Subcutaneous abdominal adipose tissue (tissue), 5 donors: Measurements from ENCODE around the gene USP12.

ENCODE experiments used
- H3K27ac ChIP-seq: one replicate; pipeline ENCODE4 v1.7.0; 2013; ENCODE audit warnings: low read depth, mild to moderate bottlenecking, inconsistent platforms, low read length, moderate library complexity
- H3K27me3 ChIP-seq, 5 donors: one replicate each; pipeline ENCODE4 v1.7.0; 2013; ENCODE audit warnings: low read length in 5 of 5, inconsistent platforms in 1 of 5; ENCODE audit not compliant: control insufficient read depth in 5 of 5, insufficient read depth in 4 of 5
- H3K36me3 ChIP-seq, 5 donors: one replicate each; pipeline ENCODE4 v1.7.0; 2013; ENCODE audit warnings: low read length in 5 of 5; ENCODE audit not compliant: control insufficient read depth in 5 of 5, insufficient read depth in 5 of 5
- H3K4me1 ChIP-seq, 5 donors: one replicate each; pipeline ENCODE4 v1.7.0; 2013; ENCODE audit warnings: low read length in 5 of 5, mild to moderate bottlenecking in 3 of 5, moderate library complexity in 1 of 5; ENCODE audit not compliant: control insufficient read depth in 5 of 5, insufficient read depth in 5 of 5
- H3K4me3 ChIP-seq, 5 donors: one replicate each; pipeline ENCODE4 v1.7.0; 2013; ENCODE audit warnings: low read length in 5 of 5, low read depth in 1 of 5
- H3K9ac ChIP-seq, 5 donors: one replicate each; pipeline ENCODE4 v1.7.0; 2013; ENCODE audit warnings: low read length in 5 of 5, mild to moderate bottlenecking in 4 of 5, moderate library complexity in 3 of 5
- H3K9me3 ChIP-seq, 5 donors: one replicate each; pipeline ENCODE4 v1.7.0; 2013; ENCODE audit warnings: low read length in 5 of 5; ENCODE audit not compliant: control insufficient read depth in 5 of 5
- donor health status: healthy.
- donor health status: healthy.
- donor health status: healthy.
- donor health status: healthy.
- donor health status: healthy.

USP12 gene

DNA sequence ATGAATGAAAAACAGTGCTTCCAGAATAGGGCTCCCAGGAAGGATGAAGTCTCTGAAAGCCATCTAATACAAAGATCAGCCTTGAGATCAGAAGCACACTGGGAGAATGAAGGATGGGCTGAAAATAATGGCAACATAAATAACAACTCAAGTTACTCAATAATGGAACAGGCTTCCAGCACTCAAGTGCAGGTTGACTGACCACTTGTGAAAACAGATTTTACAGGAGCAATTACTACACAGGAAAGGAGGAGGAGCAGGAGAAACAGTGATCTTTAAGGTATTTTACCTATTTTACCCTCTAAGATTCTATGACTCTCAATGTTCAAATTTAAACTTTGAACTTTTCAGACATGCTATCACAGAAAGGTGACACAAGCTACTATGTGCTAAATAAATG is 106.0 kb downstream of the USP12 start:
- Histone ChIP-seq H3K9ac (no peak overlapping the region), H3K27ac (no peak overlapping the region), H3K36me3 (peaks cover 7 to 16% (median 12%) of the 10 kb centered on the region in 5 donors), H3K4me1 (peaks cover 0 to 3% (median 0%) of the 10 kb centered on the region in 5 donors), H3K9me3 (peaks cover 0 to 7% (median 5%) of the 10 kb centered on the region in 5 donors), H3K4me3 (no peak overlapping the region), H3K27me3 (no peaks in the 10 kb centered on the region)

DNA sequence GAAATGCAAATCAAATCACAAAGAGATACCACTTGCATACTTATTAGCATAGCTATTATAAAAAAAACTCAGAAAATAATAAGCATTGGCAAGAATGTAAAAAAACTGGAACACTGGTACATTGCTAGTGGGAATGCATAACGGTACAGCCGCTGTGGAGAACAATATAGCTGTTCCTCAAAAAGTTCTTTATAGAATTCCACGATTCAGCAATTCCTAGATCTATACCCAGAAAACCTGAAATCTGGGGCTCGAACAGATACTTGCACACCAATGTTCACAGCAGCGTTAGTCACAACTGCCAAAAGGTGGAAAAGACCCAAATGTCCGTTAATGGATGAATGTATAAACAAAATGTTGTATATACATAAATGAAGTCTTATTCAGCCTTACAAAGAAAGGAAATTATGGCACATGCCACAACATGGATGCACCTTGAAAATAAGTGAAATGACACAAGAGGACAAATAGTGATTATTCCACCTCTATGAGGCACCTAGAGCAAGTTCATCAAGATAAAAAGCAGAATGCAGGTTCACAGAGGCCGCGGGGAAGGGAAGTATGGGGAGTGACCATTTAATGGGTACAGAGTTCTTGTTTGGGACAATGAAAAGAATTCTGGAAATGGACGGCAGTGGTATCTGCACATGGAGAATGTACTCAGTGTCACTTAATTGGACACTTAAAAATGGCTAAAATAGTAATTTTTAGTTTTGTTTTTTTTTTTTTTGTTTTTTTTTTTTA is 107.2 kb downstream of the USP12 start:
- peaks cover 0 to 7% (median 5%) of the 10 kb centered on the region in 5 donors for H3K9me3 ChIP-seq
- H3K27me3 ChIP-seq, result no peaks in the 10 kb centered on the region
- H3K9ac ChIP-seq, result no peak overlapping the region
- no peak overlapping the region for H3K4me3 ChIP-seq
- no peak overlapping the region for H3K27ac ChIP-seq
- peaks cover 0 to 3% (median 0%) of the 10 kb centered on the region in 5 donors for H3K4me1 ChIP-seq
- peaks cover 7 to 14% (median 12%) of the 10 kb centered on the region in 5 donors for H3K36me3 ChIP-seq

GRCh38 chr13:27057817-27058216 is 113.8 kb downstream of the USP12 start:
- Histone ChIP-seq H3K36me3 (no peaks in the 10 kb centered on the region), H3K4me1 (no peaks in the 10 kb centered on the region), H3K9me3 (peaks cover 0 to under 1% (median 0%) of the 10 kb centered on the region in 5 donors), H3K27me3 (no peaks in the 10 kb centered on the region), H3K9ac (no peak overlapping the region), H3K4me3 (no peak overlapping the region), H3K27ac (no peak overlapping the region)

DNA sequence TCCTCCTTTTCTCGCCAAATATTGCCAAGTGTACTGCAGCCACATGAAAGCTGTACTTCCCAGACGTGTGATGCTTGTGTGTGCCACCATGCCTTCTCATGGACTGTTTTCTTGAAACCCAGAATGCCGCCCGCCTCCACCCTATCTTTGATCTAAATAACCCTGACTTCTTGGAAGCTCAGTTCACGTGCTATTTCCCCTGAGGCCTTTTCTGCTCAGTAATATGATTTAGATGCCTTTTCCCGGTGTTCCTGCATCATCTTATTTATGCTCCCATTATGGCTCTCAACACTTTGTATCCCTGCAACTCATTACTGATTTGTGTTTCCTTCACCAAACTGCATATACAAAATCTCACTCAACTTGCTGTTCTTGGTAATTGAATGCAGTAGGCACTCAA is 116.1 kb downstream of the USP12 start:
- Histone ChIP-seq H3K9me3 (peaks cover 0 to 3% (median 2%) of the 10 kb centered on the region in 5 donors), H3K36me3 (no peaks in the 10 kb centered on the region), H3K27me3 (no peaks in the 10 kb centered on the region), H3K9ac (no peak overlapping the region), H3K27ac (no peak overlapping the region), H3K4me1 (no peaks in the 10 kb centered on the region), H3K4me3 (no peak overlapping the region)

DNA sequence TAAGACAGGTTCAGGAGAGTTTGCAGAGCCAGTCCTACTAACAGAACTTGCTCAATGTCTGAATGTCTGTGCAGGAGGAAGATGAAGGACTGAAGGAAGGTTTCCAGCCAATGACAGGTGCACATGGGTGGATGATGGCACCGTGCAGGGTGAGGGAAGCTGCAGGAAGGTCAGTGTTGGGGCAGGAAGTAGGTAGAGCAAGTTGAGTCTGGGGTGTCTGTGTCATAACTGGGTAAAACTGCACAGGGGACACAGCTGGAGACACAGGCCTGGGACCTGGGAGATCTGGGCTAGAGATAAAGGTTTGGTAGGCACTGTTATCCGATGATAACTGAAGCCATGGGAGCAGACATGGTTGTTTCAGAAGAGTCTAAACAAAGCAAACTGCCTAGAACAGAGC is 116.9 kb downstream of the USP12 start:
- no peaks in the 10 kb centered on the region for H3K27me3 ChIP-seq
- H3K36me3 ChIP-seq, result peaks cover 0 to 2% (median 0%) of the 10 kb centered on the region in 5 donors
- H3K27ac ChIP-seq, result no peak overlapping the region
- H3K9me3 ChIP-seq, result peaks cover 0 to 9% (median 4%) of the 10 kb centered on the region in 5 donors
- no peak overlapping the region for H3K9ac ChIP-seq
- no peaks in the 10 kb centered on the region for H3K4me1 ChIP-seq
- no peak overlapping the region for H3K4me3 ChIP-seq

GRCh38 chr13:27053902-27054595 is 117.6 kb downstream of the USP12 start:
- H3K4me1 ChIP-seq, result no peaks in the 10 kb centered on the region
- H3K27me3 ChIP-seq, result no peaks in the 10 kb centered on the region
- no peak overlapping the region for H3K9ac ChIP-seq
- peaks cover 0 to 9% (median 4%) of the 10 kb centered on the region in 5 donors for H3K9me3 ChIP-seq
- peaks cover 0 to 2% (median 0%) of the 10 kb centered on the region in 5 donors for H3K36me3 ChIP-seq
- H3K27ac ChIP-seq, result no peak overlapping the region
- H3K4me3 ChIP-seq, result no peak overlapping the region

DNA sequence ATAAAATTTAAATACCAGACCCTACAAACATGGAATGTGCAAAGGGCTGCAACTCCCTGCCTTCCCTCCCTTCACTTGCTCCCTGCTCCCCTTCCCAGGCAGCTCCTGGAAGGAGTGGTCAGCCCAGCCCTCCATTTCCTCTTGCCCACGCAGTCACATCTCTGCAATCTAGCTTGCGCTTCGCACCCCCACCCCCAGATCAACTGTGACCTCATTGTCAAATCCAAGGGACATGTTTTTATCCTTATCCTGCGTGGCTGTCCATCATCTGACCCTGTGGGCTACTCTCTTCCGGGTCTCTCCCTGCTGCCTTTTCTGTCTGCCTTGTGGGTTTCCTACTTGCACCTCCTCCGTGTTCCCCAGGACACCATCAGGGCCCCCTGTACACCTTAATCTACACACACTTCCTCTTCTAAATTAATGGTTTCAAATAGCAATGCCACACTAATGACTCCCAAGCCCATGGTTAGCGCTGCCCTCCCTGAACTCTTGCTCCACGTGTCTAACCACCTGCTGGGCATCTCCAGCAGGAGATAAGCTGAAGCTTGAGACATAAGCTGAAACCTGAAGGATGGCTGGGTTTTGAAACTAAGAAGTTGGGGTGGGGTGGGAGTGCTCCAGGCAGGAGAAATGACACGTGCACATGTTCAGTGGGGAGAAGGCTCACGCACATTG is 118.3 kb downstream of the USP12 start:
- H3K4me1 ChIP-seq, result no peaks in the 10 kb centered on the region
- no peak overlapping the region for H3K27ac ChIP-seq
- H3K9me3 ChIP-seq, result peaks cover 0 to 9% (median 4%) of the 10 kb centered on the region in 5 donors
- no peaks in the 10 kb centered on the region for H3K27me3 ChIP-seq
- H3K9ac ChIP-seq, result no peak overlapping the region
- no peak overlapping the region for H3K4me3 ChIP-seq
- peaks cover 0 to 2% (median 0%) of the 10 kb centered on the region in 5 donors for H3K36me3 ChIP-seq

GRCh38 chr13:27052551-27053208 is 118.9 kb downstream of the USP12 start:
- H3K9me3 ChIP-seq, result peaks cover 0 to 9% (median 4%) of the 10 kb centered on the region in 5 donors
- H3K4me1 ChIP-seq, result no peaks in the 10 kb centered on the region
- no peak overlapping the region for H3K27ac ChIP-seq
- H3K4me3 ChIP-seq, result no peak overlapping the region
- no peak overlapping the region for H3K9ac ChIP-seq
- no peaks in the 10 kb centered on the region for H3K27me3 ChIP-seq
- H3K36me3 ChIP-seq, result peaks cover 0 to 2% (median 0%) of the 10 kb centered on the region in 5 donors

- peaks cover 0 to 2% (median 0%) of the 10 kb centered on the region in 5 donors for H3K36me3 ChIP-seq
- H3K4me3 ChIP-seq, result no peak overlapping the region
- H3K9ac ChIP-seq, result no peak overlapping the region
- no peak overlapping the region for H3K27ac ChIP-seq
- H3K4me1 ChIP-seq, result no peaks in the 10 kb centered on the region
- peaks cover 0 to 3% (median 0%) of the 10 kb centered on the region in 5 donors for H3K27me3 ChIP-seq
- H3K9me3 ChIP-seq, result peaks cover 0 to 9% (median 4%) of the 10 kb centered on the region in 5 donors
Observed at GRCh38 chr13:27047081-27047480, 124.5 kb downstream of the USP12 start.
